G401.6 (cell line): ENCODE measurements around the gene KDM3B.
"Not testable (repeated sequence)": the region's sequence is repeated elsewhere in the genome, so short reads cannot be mapped to it uniquely, and the experiment has no call there.

Experiments
- FAIRE-seq: peaks from 2 replicates; lab custom pipeline; 2012; peaks lifted over from hg19 to GRCh38; lab: Jason Lieb, UNC

Gene KDM3B

DNA sequence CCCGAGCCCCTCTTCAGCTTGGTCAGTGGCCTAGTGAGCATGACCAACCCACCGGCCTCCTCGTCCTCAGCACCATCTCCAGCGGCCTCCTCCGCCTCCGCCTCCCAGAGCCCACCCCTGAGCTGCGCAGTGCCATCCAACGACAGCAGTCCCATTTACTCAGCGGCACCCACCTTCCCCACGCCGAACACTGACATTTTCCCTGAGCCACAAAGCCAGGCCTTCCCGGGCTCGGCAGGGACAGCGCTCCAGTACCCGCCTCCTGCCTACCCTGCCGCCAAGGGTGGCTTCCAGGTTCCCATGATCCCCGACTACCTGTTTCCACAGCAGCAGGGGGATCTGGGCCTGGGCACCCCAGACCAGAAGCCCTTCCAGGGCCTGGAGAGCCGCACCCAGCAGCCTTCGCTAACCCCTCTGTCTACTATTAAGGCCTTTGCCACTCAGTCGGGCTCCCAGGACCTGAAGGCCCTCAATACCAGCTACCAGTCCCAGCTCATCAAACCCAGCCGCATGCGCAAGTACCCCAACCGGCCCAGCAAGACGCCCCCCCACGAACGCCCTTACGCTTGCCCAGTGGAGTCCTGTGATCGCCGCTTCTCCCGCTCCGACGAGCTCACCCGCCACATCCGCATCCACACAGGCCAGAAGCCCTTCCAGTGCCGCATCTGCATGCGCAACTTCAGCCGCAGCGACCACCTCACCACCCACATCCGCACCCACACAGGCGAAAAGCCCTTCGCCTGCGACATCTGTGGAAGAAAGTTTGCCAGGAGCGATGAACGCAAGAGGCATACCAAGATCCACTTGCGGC lies 114.6 kb downstream of the KDM3B start:
- no peak for FAIRE-seq

DNA sequence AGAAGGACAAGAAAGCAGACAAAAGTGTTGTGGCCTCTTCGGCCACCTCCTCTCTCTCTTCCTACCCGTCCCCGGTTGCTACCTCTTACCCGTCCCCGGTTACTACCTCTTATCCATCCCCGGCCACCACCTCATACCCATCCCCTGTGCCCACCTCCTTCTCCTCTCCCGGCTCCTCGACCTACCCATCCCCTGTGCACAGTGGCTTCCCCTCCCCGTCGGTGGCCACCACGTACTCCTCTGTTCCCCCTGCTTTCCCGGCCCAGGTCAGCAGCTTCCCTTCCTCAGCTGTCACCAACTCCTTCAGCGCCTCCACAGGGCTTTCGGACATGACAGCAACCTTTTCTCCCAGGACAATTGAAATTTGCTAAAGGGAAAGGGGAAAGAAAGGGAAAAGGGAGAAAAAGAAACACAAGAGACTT lies 115.2 kb downstream of the KDM3B start:
- FAIRE-seq, result no peak

DNA sequence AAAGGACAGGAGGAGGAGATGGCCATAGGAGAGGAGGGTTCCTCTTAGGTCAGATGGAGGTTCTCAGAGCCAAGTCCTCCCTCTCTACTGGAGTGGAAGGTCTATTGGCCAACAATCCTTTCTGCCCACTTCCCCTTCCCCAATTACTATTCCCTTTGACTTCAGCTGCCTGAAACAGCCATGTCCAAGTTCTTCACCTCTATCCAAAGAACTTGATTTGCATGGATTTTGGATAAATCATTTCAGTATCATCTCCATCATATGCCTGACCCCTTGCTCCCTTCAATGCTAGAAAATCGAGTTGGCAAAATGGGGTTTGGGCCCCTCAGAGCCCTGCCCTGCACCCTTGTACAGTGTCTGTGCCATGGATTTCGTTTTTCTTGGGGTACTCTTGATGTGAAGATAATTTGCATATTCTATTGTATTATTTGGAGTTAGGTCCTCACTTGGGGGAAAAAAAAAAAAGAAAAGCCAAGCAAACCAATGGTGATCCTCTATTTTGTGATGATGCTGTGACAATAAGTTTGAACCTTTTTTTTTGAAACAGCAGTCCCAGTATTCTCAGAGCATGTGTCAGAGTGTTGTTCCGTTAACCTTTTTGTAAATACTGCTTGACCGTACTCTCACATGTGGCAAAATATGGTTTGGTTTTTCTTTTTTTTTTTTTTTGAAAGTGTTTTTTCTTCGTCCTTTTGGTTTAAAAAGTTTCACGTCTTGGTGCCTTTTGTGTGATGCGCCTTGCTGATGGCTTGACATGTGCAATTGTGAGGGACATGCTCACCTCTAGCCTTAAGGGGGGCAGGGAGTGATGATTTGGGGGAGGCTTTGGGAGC lies 115.9 kb downstream of the KDM3B start:
- no peak for FAIRE-seq

DNA sequence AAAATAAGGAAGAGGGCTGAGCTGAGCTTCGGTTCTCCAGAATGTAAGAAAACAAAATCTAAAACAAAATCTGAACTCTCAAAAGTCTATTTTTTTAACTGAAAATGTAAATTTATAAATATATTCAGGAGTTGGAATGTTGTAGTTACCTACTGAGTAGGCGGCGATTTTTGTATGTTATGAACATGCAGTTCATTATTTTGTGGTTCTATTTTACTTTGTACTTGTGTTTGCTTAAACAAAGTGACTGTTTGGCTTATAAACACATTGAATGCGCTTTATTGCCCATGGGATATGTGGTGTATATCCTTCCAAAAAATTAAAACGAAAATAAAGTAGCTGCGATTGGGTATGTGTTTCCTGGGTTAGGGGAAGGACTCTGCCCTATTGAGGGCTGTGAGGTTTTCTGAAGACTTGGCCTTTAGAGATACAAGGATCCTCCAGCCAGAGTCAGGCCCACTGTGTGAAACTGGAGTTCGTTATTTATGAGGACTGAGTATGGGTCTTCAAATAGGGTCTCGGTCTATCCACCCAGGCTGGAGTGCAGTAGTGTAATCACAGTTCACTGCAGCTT lies 116.6 kb downstream of the KDM3B start:
- FAIRE-seq, result no peak

DNA sequence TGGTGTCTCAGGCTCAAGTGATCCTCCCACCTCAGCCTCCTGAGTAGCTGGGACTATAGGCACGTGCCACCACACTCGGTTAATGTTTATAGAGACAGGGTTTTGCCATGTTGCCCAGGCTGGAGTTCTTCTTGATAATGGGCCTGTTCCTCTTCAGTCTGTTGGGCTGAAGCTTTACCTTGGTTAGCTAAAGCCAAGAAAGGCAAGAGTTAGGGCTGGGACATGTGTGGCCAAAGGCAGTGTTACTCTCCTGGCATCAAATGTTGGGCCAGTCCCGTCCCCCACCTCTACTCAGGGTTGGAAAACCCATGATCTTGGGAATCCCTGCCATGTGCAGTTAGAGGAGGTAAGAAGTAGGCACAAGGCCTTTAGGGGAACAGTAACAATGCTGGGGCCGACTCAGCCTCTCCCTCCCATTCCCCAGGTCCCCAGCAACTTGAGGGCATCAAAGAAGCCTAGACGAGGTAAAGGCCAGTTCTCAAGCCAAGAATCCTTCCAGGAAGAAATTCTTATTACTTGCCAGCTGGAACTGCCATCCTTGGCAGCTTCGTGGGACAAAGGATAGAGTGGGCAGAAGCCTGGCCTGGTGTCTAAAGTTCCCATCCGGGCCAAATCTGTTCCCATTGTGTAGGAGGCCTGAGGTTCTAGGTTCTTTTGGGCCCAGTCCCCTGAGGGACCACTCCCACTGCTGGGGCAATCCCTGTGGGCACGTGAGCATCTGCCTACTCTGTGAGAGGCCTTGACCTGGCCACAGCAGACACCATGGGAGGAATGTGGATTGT lies 117.2 kb downstream of the KDM3B start:
- no peak for FAIRE-seq

DNA sequence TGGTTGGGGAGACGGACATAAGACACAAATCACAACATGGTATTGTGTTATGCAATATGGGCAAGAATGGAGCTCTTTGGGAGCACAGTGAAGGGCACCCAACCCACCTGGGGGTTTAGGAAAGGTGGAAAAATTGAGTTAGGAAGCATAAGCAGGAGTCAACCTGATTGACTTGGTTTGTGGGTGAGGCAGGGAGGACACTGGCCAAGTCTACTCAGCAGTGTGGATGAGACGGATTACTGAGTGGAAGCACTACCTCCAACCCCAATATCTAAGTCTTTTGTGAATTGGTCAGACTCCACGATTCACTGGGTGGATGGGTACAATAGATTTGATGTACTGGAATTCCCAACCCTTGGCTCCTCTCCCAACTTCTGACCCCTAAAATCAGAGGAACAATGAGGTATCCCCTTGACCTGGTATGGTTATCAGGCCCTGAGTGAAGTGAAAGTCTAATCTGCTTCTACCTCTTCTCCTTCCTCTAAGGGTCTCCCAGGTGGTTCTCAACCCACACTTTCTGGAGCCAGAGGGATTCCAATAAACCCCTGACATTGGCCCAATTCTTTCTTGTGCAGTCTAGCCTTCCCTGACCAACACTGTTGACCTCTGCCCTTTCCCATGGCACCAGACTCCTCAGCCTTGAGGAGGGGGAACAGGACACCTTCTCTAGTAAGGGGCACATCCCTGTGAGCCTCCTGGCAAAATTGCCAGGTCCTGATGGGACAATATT lies 118.0 kb downstream of the KDM3B start:
- FAIRE-seq, result no peak

DNA sequence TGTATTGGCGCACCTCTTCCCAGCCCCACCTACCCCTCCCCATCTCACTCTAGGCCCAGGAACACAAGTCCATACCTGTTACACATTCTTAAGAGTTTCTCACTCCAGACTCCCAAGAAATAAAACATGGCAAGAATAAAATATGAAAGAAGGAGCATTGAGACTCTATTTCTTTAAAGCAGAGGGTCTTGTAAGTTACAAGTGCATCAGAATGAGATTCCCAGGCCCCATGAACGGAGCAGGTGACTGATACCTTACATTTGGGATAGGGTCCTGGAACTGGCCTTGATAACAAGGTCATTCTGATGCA lies 118.5 kb downstream of the KDM3B start:
- FAIRE-seq, result no peak

DNA sequence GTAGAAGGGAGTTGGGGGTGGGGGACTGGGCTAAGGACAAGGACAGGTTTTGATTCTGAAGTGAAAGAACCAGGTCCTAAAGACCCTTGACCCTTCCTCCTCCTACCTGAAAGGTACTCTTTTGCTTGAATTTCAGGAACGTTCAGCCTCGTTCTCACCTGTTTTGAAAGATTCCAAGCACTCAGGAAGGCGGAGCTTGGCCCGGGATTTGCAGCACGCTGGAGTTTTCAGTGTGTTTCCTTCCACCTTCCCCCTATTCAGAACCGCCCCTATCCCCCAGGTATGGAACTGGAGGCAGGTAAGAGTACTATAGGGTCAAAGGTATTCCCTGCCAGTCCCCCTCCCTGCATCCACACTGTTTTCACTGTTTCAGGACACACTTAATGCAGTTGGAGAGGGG lies 119.9 kb downstream of the KDM3B start:
- no peak for FAIRE-seq

DNA sequence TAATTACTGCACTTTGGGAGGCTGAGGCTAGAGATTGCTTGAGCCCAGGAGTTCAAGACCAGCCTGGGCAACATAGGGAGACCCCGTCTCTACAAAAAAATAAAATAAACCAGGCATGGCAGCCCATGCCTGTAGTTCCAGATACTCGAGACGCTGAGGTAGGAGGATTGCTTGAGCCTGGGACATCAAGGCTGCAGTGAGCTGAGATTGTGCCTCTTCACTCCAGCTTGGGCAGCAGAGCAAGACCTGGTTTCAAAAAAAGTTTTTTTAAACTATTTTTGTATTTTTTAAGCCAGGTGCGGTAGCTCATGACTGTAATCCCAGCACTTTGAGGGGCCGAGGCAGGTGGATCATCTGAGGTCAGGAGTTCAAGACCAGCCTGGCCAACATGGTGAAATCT lies 120.7 kb downstream of the KDM3B start:
- FAIRE-seq, result not testable (repeated sequence)

DNA sequence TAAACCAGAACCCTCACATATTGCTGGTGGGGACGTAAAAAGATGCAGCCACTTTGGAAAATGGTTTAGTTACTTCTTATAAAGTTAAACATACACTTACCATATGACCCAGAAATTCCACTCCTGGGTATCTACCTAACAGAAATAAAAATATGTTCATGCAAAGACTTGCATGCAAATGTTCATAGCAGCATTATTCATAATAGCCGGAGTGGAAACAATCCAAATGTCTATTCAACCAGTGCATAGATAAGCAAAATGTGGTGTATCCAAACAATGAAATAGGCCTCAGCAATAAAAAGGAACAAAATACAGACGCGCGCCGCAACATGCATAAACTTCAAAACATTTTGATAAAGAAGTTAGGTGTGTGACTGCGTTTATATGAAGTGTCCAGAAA lies 124.4 kb downstream of the KDM3B start:
- no peak for FAIRE-seq

DNA sequence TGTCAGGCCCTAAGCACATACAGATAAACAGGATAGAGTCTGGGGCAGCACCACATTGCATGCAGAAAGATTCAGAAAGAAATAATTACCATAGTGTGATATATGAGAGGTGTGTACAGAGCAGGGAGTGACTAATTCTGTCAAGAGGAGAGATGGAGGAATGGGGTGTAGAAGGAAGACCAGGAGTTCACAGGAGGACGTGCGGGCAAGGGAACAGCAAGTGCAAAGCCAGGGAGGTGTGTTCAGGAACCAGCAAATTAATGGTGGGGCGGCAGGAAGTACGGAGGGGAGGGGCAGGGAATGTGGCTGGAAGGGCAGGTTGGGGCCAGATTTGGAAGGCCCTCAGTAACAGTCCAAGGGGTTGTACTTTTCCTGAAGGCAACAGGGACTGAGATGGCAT lies 130.2 kb downstream of the KDM3B start:
- FAIRE-seq, result no peak
